HG02623 (cell line): ENCODE data around the gene GATAD2B.
"Not testable (repeated sequence)": the region's sequence is repeated elsewhere in the genome, so short reads cannot be mapped to it uniquely, and the experiment has no call there.

Source experiments
- ATAC-seq: cut with Tn5 transposase; IDR thresholded peaks from one replicate; pipeline ENCODE4 v1.9.1; 2021; ENCODE audit warnings: moderate library complexity; ENCODE audit not compliant: unreplicated experiment

Gene GATAD2B

DNA sequence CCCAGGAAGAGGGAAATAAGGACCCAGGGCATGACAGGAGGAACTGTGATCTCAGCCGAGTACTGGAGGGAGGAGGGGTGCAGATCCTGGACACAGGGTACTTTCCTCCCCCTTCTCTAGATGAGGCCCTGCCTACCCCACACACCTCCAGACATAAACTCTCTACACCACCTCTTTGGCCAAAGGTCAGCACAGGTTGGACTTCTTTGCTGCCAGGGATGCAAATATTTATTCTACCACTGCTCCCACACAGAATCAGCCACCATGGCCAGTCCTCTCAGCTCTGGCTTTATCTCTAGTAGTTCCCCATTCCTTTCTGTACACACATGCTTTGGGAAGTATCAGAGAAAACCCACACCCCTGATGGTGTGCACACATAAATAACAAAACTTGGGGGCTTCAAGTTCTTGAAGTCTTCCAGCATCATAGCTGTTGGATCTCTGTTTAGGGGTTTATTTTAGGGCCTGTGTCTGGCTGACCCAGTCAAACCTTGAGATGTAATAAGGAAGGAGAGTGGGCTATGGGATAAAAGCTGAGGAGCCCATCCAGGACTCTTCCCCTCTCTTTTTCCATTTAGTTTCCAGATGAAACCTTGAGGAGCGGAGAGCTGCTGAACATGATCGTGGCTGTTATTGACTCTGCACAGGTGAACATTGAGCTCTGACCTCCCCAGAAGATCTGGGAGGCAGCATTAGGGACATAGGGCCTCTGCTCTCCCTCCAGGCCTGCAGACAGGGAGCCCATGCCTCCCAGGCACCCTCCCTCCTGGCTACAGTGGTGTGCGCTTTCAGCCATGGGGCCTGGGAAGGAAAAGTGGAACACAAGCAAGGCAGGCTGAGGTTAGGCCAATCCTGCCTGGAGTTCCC is 154.2 kb downstream of the GATAD2B start:
- no peak for ATAC-seq

DNA sequence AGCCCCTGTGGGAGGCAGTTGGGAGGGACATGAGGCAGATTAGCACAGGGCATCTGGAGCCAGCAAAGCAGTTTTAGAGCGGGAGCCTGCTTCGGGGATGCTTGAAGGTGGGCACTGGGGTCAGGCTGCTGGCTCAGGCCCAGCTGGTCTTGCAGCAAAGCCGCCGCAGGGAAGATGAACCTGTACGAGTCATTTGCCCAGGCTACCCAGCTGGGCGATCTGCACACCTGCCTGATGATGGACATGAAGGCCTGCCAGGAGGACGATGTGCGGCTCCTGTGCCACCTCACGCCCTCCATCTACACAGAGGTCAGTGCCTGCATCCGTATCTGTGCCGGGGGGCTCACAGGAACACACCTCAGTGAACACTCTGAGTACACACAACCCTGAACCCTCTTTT is 155.3 kb downstream of the GATAD2B start:
- ATAC-seq = no peak

DNA sequence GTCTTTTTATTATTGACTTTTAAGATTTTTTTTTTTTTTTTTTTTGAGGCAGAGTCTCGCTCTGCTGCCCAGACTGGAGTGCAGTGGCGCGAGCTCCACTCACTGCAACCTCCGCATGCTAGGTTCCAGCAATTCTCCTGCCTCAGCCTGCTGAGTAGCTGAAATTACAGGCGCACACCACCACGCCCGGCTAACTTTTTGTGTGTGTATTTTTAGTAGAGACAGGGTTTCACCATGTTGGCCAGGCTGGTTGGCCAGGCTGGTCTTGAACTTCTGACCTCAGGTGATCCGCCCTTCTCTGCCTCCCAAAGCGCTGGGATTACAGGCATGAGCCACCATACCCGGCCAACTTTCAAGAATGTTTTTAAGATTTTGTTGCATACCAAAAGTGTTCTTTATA is 156.1 kb downstream of the GATAD2B start:
- ATAC-seq = not testable (repeated sequence)

DNA sequence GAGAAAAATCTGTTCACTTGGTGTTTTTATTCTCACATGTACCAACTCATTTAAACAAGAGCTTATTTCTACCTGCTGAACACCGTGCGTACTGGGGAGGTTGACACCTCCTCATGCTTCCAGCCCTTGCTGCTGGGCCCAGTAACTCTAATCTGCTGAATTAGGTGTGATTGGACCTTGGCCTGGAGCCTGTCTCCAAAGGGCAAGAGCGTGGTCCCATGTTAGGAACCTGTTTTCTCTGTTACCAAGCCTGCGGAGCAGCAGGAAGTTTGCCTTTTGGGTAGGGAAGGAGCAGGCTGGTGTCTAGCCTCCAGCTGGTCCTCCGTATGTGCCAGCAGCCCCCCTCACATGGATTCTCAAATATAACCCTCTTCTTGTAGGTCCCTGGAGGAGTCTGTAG is 158.5 kb downstream of the GATAD2B start:
- ATAC-seq = no peak

DNA sequence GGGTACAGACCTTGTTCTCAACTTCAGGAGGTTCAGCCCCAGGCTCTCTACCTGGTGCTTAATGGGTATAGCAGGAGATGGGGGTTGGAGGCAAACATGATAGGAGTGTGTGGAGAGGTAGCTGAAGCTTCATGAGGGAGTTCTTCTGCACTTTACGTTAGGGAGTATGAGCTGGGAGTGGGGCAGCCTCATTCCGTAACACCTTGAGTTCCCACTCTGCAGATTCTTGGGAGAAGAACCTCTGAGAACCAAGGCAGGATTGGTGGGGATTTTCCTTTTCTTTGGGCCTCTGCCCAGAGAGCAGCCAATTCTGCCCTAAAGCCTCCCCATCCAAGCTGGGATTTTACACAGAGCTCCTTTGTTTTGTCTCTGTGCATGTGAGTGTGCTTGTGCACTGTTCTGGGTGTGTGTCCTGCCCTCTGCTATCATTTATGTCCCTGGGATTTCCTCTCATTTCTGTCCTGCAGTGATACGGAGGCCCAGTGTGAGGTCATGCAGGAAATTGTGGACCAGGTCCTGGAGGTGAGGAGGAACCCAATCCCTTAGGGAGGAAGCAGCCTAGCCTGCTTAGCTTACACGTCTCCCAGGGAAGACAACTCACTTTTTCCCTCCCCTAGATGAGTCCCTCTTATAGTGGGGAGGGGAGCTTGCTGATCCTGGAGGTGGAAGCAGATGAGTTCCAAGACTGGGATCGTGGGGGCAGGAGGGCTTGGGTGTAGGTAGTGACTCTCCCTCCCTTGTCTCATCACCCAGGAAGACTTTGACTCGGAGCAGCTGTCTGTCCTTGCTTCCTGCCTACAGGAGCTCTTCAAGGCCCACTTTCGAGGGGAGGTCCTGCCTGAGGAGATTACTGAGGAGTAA is 159.2 kb downstream of the GATAD2B start:
- ATAC-seq = no peak

DNA sequence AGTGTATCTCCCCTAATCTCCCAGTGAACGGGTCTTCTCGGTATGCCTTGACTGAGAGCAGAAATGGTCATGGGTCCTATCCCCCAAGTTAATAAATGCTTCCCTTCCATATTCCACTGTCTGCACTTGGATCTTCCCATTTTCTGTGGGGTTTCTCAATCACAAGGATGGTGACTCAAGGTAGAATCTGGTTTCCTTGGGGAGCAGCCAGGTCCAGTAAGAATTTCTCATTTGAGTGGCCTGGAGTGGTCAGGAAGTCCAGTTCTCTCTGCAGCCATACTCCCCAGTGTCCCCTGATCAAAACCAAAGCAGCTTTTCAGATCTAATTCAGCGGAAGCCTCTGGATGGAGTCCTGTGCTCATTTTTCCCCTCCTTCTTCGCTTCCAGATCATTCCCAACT is 162.3 kb downstream of the GATAD2B start:
- no peak for ATAC-seq
